Coronary artery (tissue), 2 donors: ENCODE results near the gene LRFN2.

Experiments used
- DNase-seq: peaks from one replicate; pipeline ENCODE4 v3.0.0-alpha.2; 2017; ENCODE audit warnings: low spot score
- H3K27ac ChIP-seq, 2 donors: fragments of 200-600 bp; sonication (generic); one replicate each; pipeline ENCODE4 v1.5.1; 2016 to 2019
- H3K4me3 ChIP-seq: fragments of 200-600 bp; sonication (generic); 2 replicates; pipeline ENCODE4 v1.5.1; 2016; ENCODE audit warnings: mild to moderate bottlenecking, moderate library complexity
- TF ChIP-seq, protein P1 (sequence below): fragments of 200-600 bp; sonication (generic); IDR thresholded peaks from one replicate; pipeline ENCODE4 v1.5.1; 2019; ENCODE audit warnings: antibody characterized with exemption

The LRFN2 gene

DNA sequence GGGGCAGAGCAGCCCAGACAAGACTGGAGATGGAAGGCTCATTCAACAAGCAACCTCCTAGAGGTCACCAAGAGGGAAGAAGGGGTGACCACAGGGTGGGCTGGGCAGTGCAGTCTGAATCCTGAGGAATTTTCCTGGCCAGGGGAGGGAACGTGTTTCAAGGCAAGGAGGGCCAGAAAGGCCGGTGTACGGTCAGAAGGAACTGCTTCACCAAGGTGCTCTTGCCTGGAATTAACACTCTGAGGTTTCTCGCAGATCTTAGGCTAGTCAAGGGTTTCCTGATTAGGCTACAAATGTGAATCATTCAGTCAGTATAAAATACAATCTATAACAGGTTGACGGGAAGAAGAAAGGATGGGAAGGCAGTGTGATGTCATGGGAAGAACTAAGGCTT lies 199.3 kb downstream of the LRFN2 start:
- Histone ChIP-seq H3K27ac (no peak overlapping the region), H3K4me3 (no peak overlapping the region)
- no peak for DNase-seq
- TF ChIP-seq, protein P1, sequence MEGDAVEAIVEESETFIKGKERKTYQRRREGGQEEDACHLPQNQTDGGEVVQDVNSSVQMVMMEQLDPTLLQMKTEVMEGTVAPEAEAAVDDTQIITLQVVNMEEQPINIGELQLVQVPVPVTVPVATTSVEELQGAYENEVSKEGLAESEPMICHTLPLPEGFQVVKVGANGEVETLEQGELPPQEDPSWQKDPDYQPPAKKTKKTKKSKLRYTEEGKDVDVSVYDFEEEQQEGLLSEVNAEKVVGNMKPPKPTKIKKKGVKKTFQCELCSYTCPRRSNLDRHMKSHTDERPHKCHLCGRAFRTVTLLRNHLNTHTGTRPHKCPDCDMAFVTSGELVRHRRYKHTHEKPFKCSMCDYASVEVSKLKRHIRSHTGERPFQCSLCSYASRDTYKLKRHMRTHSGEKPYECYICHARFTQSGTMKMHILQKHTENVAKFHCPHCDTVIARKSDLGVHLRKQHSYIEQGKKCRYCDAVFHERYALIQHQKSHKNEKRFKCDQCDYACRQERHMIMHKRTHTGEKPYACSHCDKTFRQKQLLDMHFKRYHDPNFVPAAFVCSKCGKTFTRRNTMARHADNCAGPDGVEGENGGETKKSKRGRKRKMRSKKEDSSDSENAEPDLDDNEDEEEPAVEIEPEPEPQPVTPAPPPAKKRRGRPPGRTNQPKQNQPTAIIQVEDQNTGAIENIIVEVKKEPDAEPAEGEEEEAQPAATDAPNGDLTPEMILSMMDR = no peak

- DNase-seq = no peak
- Histone ChIP-seq H3K4me3 (no peak overlapping the region), H3K27ac (no peak overlapping the region)
- TF ChIP-seq, protein P1 = no peak
Observed at GRCh38 chr6:40387127-40387870, 199.9 kb downstream of the LRFN2 start.

DNA sequence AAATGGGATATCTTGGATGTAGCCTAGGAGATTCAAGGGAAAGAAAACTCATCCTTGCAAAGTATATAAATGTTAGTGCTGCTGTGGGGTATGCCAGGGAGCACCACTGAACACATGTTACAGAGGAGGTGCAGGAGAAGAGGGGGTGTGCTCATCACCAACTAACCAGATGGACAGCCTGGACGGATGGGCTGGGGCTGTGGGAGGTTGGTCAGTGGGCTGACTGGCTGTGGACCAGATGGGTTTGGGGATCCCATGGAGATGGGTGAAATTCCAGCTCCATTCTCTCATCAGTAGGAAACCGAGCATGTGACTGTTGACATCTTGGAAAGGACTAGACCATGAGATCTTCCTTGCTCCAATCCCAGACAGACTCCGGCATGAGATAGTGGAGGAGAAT lies 201.0 kb downstream of the LRFN2 start:
- Histone ChIP-seq H3K4me3 (no peak overlapping the region), H3K27ac (no peak overlapping the region)
- TF ChIP-seq, protein P1 = no peak
- no peak for DNase-seq

- DNase-seq = no peak
- Histone ChIP-seq H3K27ac (no peak overlapping the region), H3K4me3 (no peak overlapping the region)
- TF ChIP-seq, protein P1 = no peak
Observed at GRCh38 chr6:40383348-40384115, 203.6 kb downstream of the LRFN2 start.

- Histone ChIP-seq H3K27ac (no peak overlapping the region), H3K4me3 (no peak overlapping the region)
- no peak for DNase-seq
- TF ChIP-seq, protein P1 = no peak
Observed at GRCh38 chr6:40380271-40380670, 206.9 kb downstream of the LRFN2 start.

DNA sequence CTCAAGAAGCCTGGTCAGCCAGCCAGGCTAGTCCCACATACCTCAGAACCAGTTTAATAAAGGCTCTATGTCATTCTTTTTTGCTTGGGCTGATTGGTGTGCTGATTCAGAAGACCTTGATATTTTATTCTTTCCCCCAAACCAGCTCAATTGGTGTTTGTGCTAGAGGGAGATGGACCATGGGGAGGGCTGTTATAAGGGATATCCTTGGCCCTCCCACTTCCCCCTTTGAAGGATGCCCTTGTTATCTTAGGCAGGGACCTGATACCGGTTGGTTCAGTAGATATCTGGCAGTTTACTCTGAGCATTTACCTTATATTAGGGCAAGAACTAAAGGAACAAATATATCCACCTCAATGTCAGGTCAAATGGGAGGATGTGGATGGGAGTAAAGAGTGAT lies 207.4 kb downstream of the LRFN2 start:
- no peak for DNase-seq
- Histone ChIP-seq H3K27ac (no peak overlapping the region), H3K4me3 (no peak overlapping the region)
- TF ChIP-seq, protein P1 = no peak

- H3K4me3 ChIP-seq = no peak overlapping the region
- no peak for DNase-seq
- no peak overlapping the region for H3K27ac ChIP-seq
- TF ChIP-seq, protein P1 = no peak
Observed at GRCh38 chr6:40378725-40379074, 208.5 kb downstream of the LRFN2 start.
